GM12878 (cell line): ENCODE results near the gene VRK3. TPM values are rescaled to one million over a fixed set of nuclear protein-coding genes. Genes with fewer than 3 reads are reported as not detected.
A peak's percentile ranks its signal among the peaks of the same experiment; 100 is the strongest.

Experiments used
- BMI1 ChIP-seq: fragments of 450-650 bp; IDR thresholded peaks from 2 replicates; pipeline ENCODE4 v1.6.1; 2016; ENCODE audit warnings: mild to moderate bottlenecking, moderate library complexity, borderline replicate concordance
- EZH2 ChIP-seq: IDR thresholded peaks from 2 replicates; pipeline ENCODE4 v1.6.1; 2012; ENCODE audit warnings: low read depth, mild to moderate bottlenecking, control low read depth, inconsistent platforms, low read length, borderline replicate concordance; ENCODE audit not compliant: control insufficient read depth
- FOXK2 ChIP-seq: fragments of 450-650 bp; IDR thresholded peaks from 2 replicates; pipeline ENCODE4 v1.6.1; 2017; ENCODE audit warnings: mild to moderate bottlenecking, moderate library complexity
- HDAC2 ChIP-seq: fragments of 200-600 bp; sonication (generic); IDR thresholded peaks from 2 replicates; pipeline ENCODE4 v1.6.1; 2017
- MEF2B ChIP-seq: fragments of 450-650 bp; IDR thresholded peaks from 2 replicates; pipeline ENCODE4 v1.6.1; 2018; ENCODE audit warnings: mild to moderate bottlenecking, moderate library complexity; ENCODE audit not compliant: partially characterized antibody, poor library complexity, severe bottlenecking
- MYB ChIP-seq: fragments of 150-350 bp; IDR thresholded peaks from 2 replicates; pipeline ENCODE4 v1.6.1; 2014; ENCODE audit warnings: mild to moderate bottlenecking, low read depth, low read length, borderline replicate concordance
- NBN ChIP-seq: fragments of 450-650 bp; IDR thresholded peaks from 2 replicates; pipeline ENCODE4 v1.6.1; 2016
- NFIC ChIP-seq: IDR thresholded peaks from 2 replicates; pipeline ENCODE4 v1.6.1; 2012; ENCODE audit warnings: low read depth, mild to moderate bottlenecking, inconsistent platforms, low read length, moderate library complexity
- NR2C1 ChIP-seq: fragments of 450-650 bp; IDR thresholded peaks from 2 replicates; pipeline ENCODE4 v1.6.1; 2017; ENCODE audit warnings: antibody characterized with exemption, mild to moderate bottlenecking, moderate library complexity
- PML ChIP-seq: IDR thresholded peaks from 2 replicates; pipeline ENCODE4 v1.6.1; 2012; ENCODE audit warnings: low read length, inconsistent platforms
- RAD21 ChIP-seq: IDR thresholded peaks from 2 replicates; pipeline ENCODE4 v1.6.1; 2011; ENCODE audit warnings: mild to moderate bottlenecking, low read depth, low read length, moderate library complexity; ENCODE audit not compliant: insufficient read depth
- RB1 ChIP-seq: fragments of 450-650 bp; formaldehyde crosslinking; IDR thresholded peaks from 2 replicates; pipeline ENCODE4 v1.6.1; 2017; ENCODE audit warnings: mild to moderate bottlenecking, borderline replicate concordance
- SIX5 ChIP-seq: IDR thresholded peaks from 2 replicates; pipeline ENCODE4 v1.6.1; 2011; ENCODE audit warnings: mild to moderate bottlenecking, low read depth, low read length, moderate library complexity; ENCODE audit not compliant: severe bottlenecking
- SREBF1 ChIP-seq: IDR thresholded peaks from 2 replicates; pipeline ENCODE4 v1.6.1; 2012; ENCODE audit warnings: mild to moderate bottlenecking, low read length
- SUPT20H ChIP-seq: IDR thresholded peaks from 2 replicates; pipeline ENCODE4 v1.6.1; 2011; ENCODE audit warnings: low read depth, mild to moderate bottlenecking, low read length, moderate library complexity, borderline replicate concordance; ENCODE audit not compliant: control insufficient read depth
- YY1 ChIP-seq: IDR thresholded peaks from 2 replicates; pipeline ENCODE4 v1.6.1; 2011; ENCODE audit warnings: low read depth, mild to moderate bottlenecking, low read length
- ZSCAN29 ChIP-seq: fragments of 450-650 bp; IDR thresholded peaks from 2 replicates; pipeline ENCODE4 v1.6.1; 2017; ENCODE audit warnings: mild to moderate bottlenecking, moderate library complexity
- polyA plus RNA-seq, 11 experiments: library from polyadenylated mRNA; depleted of rRNA in 4 of 11; unstranded in 6 of 11; stranded (reverse) in 5 of 11; fragments of >200 nt; fragmentation: Nextera tagmentation in 4 of 11; fragmentation: Illumina TruSeq in 1 of 11; extraction: Ambion mirVana in 4 of 11; extraction: Trizol in 1 of 11; gene quantifications; 1 replicate in 1 of 11; 2 replicates in 10 of 11; pipeline versions ENCODE4 v1.2.1 to v1.2.3, GENCODE V29; 2011 to 2016; ENCODE audit warnings: inconsistent platforms in 2 of 11, missing spikeins in 2 of 11, low read depth in 1 of 11
- total RNA-seq, 4 experiments: library from RNA; depleted of rRNA in 3 of 4; stranded (reverse); fragments of >200 nt in 3 of 4; fragmentation: Illumina TruSeq in 1 of 4; extraction: Trizol in 1 of 4; gene quantifications; 2 replicates each; pipeline versions ENCODE4 v1.2.1 to v1.2.3, GENCODE V29; 2013 to 2021
- TF ChIP-seq, protein P1 (sequence below): fragments of 150-350 bp; IDR thresholded peaks from 2 replicates; pipeline ENCODE4 v1.6.1; 2014; ENCODE audit warnings: mild to moderate bottlenecking, low read depth, low read length
- TF ChIP-seq, protein P2 (sequence below): fragments of 450-650 bp; IDR thresholded peaks from 2 replicates; pipeline ENCODE4 v1.6.1; 2016; ENCODE audit warnings: mild to moderate bottlenecking
- TF ChIP-seq, protein P3 (sequence below): IDR thresholded peaks from 2 replicates; pipeline ENCODE4 v1.6.1; 2012; ENCODE audit warnings: mild to moderate bottlenecking, low read depth, low read length
- TF ChIP-seq, protein P4 (sequence below), 3 experiments: IDR thresholded peaks in 2 of 3; conservative IDR thresholded peaks in 1 of 3; 2 replicates each; pipeline ENCODE4 v1.5.1; 2011; ENCODE audit warnings: low read depth in 3 of 3, low read length in 3 of 3, mild to moderate bottlenecking in 3 of 3, control low read depth in 2 of 3, moderate library complexity in 2 of 3, inconsistent platforms in 1 of 3, mixed read lengths in 1 of 3; ENCODE audit not compliant: control insufficient read depth in 2 of 3, insufficient read depth in 1 of 3; ENCODE audit errors: extremely low read depth in 1 of 3

VRK3 gene
- total and polyA plus RNA-seq, 10 of the 15 experiments (the other 5 are each of a cell fraction or from before 2014, with no cell fraction given) = 17.3 to 61.9 (median 35.5) TPM

DNA sequence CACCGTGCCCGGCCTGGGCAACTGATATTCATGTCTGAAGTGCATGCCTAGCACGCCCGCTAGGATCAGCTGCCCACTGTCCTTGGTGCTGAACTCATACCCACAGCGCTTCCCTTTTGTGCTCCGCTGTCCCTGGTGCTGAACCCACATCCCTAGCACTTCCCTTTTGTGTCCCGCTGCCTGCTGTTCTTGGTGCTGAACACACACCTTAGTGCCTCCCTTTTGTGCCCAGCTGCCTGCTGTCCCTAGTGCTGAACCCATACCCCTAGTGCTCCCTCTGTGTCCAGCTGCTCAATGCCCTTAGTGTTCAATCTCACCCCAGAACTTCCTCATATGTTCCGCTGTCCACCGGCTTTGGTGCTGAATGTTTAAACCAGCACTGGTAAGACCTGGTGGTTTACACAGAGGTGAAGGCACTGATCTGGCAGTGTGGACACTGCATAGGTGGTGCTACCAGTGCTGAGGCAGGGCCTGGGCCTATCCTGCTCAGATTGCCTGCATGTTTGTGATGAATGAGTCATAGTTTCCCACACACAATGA lies 37.9 kb downstream of the VRK3 start (continued):
- TF ChIP-seq, protein P1, sequence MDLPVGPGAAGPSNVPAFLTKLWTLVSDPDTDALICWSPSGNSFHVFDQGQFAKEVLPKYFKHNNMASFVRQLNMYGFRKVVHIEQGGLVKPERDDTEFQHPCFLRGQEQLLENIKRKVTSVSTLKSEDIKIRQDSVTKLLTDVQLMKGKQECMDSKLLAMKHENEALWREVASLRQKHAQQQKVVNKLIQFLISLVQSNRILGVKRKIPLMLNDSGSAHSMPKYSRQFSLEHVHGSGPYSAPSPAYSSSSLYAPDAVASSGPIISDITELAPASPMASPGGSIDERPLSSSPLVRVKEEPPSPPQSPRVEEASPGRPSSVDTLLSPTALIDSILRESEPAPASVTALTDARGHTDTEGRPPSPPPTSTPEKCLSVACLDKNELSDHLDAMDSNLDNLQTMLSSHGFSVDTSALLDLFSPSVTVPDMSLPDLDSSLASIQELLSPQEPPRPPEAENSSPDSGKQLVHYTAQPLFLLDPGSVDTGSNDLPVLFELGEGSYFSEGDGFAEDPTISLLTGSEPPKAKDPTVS = no peak
- TF ChIP-seq PML (no peak), MYB (no peak), HDAC2 (peak; percentile 98), RB1 (peak; percentile 75; the same call in 1 of the 2 replicates), ZSCAN29 (no peak), SUPT20H (no peak), RAD21 (no peak), FOXK2 (peak; percentile 40; the same call in 1 of the 2 replicates), MEF2B (no peak), NR2C1 (no peak), NFIC (no peak), SIX5 (no peak), SREBF1 (peak; percentile 99), YY1 (0 out of 2 replicates have a peak, but pooled peaks have one; percentile 19), BMI1 (no peak), NBN (peak; percentile 92), EZH2 (no peak)
- TF ChIP-seq, protein P2, sequence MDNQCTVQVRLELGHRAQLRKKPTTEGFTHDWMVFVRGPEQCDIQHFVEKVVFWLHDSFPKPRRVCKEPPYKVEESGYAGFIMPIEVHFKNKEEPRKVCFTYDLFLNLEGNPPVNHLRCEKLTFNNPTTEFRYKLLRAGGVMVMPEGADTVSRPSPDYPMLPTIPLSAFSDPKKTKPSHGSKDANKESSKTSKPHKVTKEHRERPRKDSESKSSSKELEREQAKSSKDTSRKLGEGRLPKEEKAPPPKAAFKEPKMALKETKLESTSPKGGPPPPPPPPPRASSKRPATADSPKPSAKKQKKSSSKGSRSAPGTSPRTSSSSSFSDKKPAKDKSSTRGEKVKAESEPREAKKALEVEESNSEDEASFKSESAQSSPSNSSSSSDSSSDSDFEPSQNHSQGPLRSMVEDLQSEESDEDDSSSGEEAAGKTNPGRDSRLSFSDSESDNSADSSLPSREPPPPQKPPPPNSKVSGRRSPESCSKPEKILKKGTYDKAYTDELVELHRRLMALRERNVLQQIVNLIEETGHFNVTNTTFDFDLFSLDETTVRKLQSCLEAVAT = peak; percentile 36; the same call in 1 of the 2 replicates
- TF ChIP-seq, protein P3, sequence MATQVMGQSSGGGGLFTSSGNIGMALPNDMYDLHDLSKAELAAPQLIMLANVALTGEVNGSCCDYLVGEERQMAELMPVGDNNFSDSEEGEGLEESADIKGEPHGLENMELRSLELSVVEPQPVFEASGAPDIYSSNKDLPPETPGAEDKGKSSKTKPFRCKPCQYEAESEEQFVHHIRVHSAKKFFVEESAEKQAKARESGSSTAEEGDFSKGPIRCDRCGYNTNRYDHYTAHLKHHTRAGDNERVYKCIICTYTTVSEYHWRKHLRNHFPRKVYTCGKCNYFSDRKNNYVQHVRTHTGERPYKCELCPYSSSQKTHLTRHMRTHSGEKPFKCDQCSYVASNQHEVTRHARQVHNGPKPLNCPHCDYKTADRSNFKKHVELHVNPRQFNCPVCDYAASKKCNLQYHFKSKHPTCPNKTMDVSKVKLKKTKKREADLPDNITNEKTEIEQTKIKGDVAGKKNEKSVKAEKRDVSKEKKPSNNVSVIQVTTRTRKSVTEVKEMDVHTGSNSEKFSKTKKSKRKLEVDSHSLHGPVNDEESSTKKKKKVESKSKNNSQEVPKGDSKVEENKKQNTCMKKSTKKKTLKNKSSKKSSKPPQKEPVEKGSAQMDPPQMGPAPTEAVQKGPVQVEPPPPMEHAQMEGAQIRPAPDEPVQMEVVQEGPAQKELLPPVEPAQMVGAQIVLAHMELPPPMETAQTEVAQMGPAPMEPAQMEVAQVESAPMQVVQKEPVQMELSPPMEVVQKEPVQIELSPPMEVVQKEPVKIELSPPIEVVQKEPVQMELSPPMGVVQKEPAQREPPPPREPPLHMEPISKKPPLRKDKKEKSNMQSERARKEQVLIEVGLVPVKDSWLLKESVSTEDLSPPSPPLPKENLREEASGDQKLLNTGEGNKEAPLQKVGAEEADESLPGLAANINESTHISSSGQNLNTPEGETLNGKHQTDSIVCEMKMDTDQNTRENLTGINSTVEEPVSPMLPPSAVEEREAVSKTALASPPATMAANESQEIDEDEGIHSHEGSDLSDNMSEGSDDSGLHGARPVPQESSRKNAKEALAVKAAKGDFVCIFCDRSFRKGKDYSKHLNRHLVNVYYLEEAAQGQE = peak; percentile 99
- TF ChIP-seq, protein P4, sequence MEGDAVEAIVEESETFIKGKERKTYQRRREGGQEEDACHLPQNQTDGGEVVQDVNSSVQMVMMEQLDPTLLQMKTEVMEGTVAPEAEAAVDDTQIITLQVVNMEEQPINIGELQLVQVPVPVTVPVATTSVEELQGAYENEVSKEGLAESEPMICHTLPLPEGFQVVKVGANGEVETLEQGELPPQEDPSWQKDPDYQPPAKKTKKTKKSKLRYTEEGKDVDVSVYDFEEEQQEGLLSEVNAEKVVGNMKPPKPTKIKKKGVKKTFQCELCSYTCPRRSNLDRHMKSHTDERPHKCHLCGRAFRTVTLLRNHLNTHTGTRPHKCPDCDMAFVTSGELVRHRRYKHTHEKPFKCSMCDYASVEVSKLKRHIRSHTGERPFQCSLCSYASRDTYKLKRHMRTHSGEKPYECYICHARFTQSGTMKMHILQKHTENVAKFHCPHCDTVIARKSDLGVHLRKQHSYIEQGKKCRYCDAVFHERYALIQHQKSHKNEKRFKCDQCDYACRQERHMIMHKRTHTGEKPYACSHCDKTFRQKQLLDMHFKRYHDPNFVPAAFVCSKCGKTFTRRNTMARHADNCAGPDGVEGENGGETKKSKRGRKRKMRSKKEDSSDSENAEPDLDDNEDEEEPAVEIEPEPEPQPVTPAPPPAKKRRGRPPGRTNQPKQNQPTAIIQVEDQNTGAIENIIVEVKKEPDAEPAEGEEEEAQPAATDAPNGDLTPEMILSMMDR (IDR thresholded peaks at IDR 0.05 in 2 of 3, conservative IDR thresholded peaks at IDR 0.05 in 1 of 3; ENCODE audit: control insufficient read depth in 2 of 3, extremely low read depth in 1 of 3, insufficient read depth in 1 of 3, low read depth in 3 of 3, low read length in 3 of 3) = 0 out of 6 replicates have a peak, but pooled peaks of 1 of the 3 experiments have one; percentile 2
